HG03139 (cell line): ENCODE measurements around the gene STPG1.

Source experiments
- ATAC-seq: cut with Tn5 transposase; IDR thresholded peaks from one replicate; pipeline ENCODE4 v1.9.1; 2021; ENCODE audit not compliant: unreplicated experiment

The STPG1 gene

GRCh38 chr1:24393892-24394291 is 19.7 kb downstream of the STPG1 start:
- no peak for ATAC-seq

- no peak for ATAC-seq
Measured at GRCh38 chr1:24392982-24393650, 20.5 kb downstream of the STPG1 start.

GRCh38 chr1:24392604-24392946 is 21.0 kb downstream of the STPG1 start:
- ATAC-seq: no peak

- ATAC-seq: peak; percentile 68
Measured at GRCh38 chr1:24391882-24392603, 21.5 kb downstream of the STPG1 start.

- ATAC-seq: peak; percentile 57
Measured at GRCh38 chr1:24390924-24391782, 22.4 kb downstream of the STPG1 start.

GRCh38 chr1:24389231-24389678 is 24.3 kb downstream of the STPG1 start:
- no peak for ATAC-seq

GRCh38 chr1:24388331-24388885 is 25.2 kb downstream of the STPG1 start:
- ATAC-seq: no peak

GRCh38 chr1:24387636-24388175 is 25.9 kb downstream of the STPG1 start:
- no peak for ATAC-seq

- ATAC-seq: no peak
Measured at GRCh38 chr1:24386931-24387330, 26.7 kb downstream of the STPG1 start.

- ATAC-seq: no peak
Measured at GRCh38 chr1:24386241-24386640, 27.3 kb downstream of the STPG1 start.

GRCh38 chr1:24385160-24385940 is 28.2 kb downstream of the STPG1 start:
- no peak for ATAC-seq

- no peak for ATAC-seq
Measured at GRCh38 chr1:24384251-24385090, 29.1 kb downstream of the STPG1 start.

GRCh38 chr1:24383381-24383940 is 30.1 kb downstream of the STPG1 start:
- no peak for ATAC-seq

- no peak for ATAC-seq
Measured at GRCh38 chr1:24382165-24382577, 31.4 kb downstream of the STPG1 start.

- no peak for ATAC-seq
Measured at GRCh38 chr1:24381256-24381655, 32.3 kb downstream of the STPG1 start.

- ATAC-seq: no peak
Measured at GRCh38 chr1:24380508-24380907, 33.1 kb downstream of the STPG1 start.

GRCh38 chr1:24379733-24380315 is 33.8 kb downstream of the STPG1 start:
- ATAC-seq: no peak

- ATAC-seq: no peak
Measured at GRCh38 chr1:24374891-24375786, 38.4 kb downstream of the STPG1 start.
